Body of pancreas (tissue), 4 donors: ENCODE results near the gene IPO4.

Experiments used
- CTCF ChIP-seq, 7 experiments: fragments of 450-650 bp in 4 of 7; fragments of 200-600 bp in 3 of 7; sonication (generic) in 3 of 7; IDR thresholded peaks; one replicate each; pipeline ENCODE4 v1.5.1; 2016 to 2019; ENCODE audit warnings: antibody characterized with exemption in 7 of 7
- POLR2A ChIP-seq, 3 donors: fragments of 450-650 bp; IDR thresholded peaks; one replicate each; pipeline ENCODE4 v1.6.1; 2016; ENCODE audit warnings: antibody characterized with exemption in 3 of 3, mild to moderate bottlenecking in 2 of 3

GRCh38 chr14:24216345-24216699 is 27.7 kb upstream of the IPO4 start:
- TF ChIP-seq CTCF (IDR thresholded peaks at IDR 0.05), result no peak
- TF ChIP-seq POLR2A (IDR thresholded peaks at IDR 0.05), result no peak
